ENCODE data around the gene MLKL.

The MLKL gene

GRCh38 chr16:74695450-74696422, 4.9 kb downstream of the MLKL start:
- TF ChIP-seq CTCF (IDR thresholded peaks at IDR 0.05; ENCODE audit: low read depth, low read length, missing control alignments), result no peak
- peak; percentile 71 for DNase-seq (ENCODE audit: low read depth)
- in situ Hi-C loops (cut with HindIII; ENCODE audit: low sequenced_read_pairs), result no loop called here
- H3K4me3 ChIP-seq (ENCODE audit: low read depth, low read length), result peak overlapping the region; percentile 35

DNA sequence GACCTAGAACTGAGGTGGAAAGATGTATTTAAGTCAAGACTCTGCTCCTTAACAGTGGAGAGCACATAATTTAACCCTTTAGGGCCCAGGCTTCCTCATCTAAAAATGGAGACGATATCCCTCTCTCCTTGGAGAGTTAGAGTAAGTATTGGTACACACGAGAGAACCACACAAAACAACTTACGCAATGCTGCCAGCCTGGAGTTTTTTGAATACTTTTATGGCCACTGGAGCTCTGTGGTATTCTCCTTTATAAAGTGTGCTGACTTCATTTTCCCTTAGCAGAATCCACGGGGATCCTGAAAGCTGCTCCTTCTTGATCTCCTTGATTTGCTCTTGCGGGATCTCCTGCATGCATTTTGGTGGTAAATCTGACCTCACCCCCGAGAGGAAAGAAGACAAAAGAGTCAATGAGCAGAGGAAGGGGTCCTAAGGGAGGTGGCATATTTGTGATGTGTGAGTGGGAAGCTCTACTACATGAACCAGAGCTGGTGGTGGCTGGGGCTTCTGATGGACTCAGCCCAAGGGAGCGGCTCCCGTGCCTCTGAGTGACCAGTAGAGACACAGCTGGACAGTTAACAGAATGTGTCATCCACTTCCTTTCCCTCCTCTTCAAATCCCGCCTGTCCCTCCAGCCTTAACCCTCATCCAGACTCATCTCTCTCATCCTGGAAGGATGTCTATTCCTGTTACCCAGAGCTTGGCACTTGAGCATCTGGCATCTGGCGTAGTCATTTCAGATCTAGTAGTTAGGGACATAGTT, 9.4 kb downstream of the MLKL start:
- in situ Hi-C loops (cut with HindIII; ENCODE audit: low sequenced_read_pairs), result no loop called here
- DNase-seq (ENCODE audit: low read depth), result no peak
- TF ChIP-seq CTCF (IDR thresholded peaks at IDR 0.05; ENCODE audit: low read depth, low read length, missing control alignments), result no peak
- no peak overlapping the region for H3K4me3 ChIP-seq (ENCODE audit: low read depth, low read length)

- no peak for DNase-seq (ENCODE audit: low read depth)
- no peak overlapping the region for H3K4me3 ChIP-seq (ENCODE audit: low read depth, low read length)
- in situ Hi-C loops (cut with HindIII; ENCODE audit: low sequenced_read_pairs), result no loop called here
- TF ChIP-seq CTCF (IDR thresholded peaks at IDR 0.05; ENCODE audit: low read depth, low read length, missing control alignments), result no peak
These were observed 18.1 kb downstream of the MLKL start for GRCh38 chr16:74682556-74682955.

GRCh38 chr16:74680681-74681080, 20.0 kb downstream of the MLKL start:
- in situ Hi-C loops (cut with HindIII; ENCODE audit: low sequenced_read_pairs), result no loop called here

GRCh38 chr16:74679983-74680382, 20.7 kb downstream of the MLKL start:
- DNase-seq (ENCODE audit: low read depth), result no peak
- no peak overlapping the region for H3K4me3 ChIP-seq (ENCODE audit: low read depth, low read length)
- TF ChIP-seq CTCF (IDR thresholded peaks at IDR 0.05; ENCODE audit: low read depth, low read length, missing control alignments), result no peak
- in situ Hi-C loops (cut with HindIII; ENCODE audit: low sequenced_read_pairs), result no loop called here

More at GRCh38 chr16:74680681-74681080, 20.0 kb downstream of the MLKL start:
- no peak overlapping the region for H3K4me3 ChIP-seq (ENCODE audit: low read depth, low read length)
- no peak for TF ChIP-seq CTCF (IDR thresholded peaks at IDR 0.05; ENCODE audit: low read depth, low read length, missing control alignments)
- DNase-seq (ENCODE audit: low read depth), result peak; percentile 28

DNA sequence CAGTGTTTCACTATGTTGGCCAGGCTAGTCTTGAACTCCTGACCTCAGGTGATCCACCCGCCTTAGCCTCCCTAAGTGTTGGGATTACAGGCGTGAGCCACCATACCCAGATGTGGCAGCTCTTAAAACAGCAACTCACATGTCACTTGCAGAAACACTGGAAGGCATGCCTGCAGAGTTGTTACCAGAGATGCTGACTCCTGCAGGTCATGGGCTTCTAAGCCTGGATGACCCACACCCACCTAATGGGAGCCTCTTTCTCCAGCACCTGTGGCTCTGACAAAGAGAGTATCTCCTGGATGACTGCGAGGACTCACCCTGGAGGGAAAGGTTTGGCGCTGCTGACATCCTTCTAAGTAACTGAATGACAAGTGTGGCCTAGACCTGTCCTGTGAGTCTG, 22.8 kb downstream of the MLKL start:
- in situ Hi-C loops (cut with HindIII; ENCODE audit: low sequenced_read_pairs), result no loop called here
- H3K4me3 ChIP-seq (ENCODE audit: low read depth, low read length), result no peak overlapping the region
- no peak for DNase-seq (ENCODE audit: low read depth)
- no peak for TF ChIP-seq CTCF (IDR thresholded peaks at IDR 0.05; ENCODE audit: low read depth, low read length, missing control alignments)

Data from astrocyte of the cerebellum (primary cell).